GM21390 (cell line): ENCODE measurements around the gene GSS.

ENCODE experiments used
- ATAC-seq: cut with Tn5 transposase; IDR thresholded peaks from one replicate; pipeline ENCODE4 v1.9.1; 2021; ENCODE audit not compliant: unreplicated experiment

The GSS gene

GRCh38 chr20:34993941-34994508 lies 38.4 kb upstream of the GSS start:
- ATAC-seq: no peak

DNA sequence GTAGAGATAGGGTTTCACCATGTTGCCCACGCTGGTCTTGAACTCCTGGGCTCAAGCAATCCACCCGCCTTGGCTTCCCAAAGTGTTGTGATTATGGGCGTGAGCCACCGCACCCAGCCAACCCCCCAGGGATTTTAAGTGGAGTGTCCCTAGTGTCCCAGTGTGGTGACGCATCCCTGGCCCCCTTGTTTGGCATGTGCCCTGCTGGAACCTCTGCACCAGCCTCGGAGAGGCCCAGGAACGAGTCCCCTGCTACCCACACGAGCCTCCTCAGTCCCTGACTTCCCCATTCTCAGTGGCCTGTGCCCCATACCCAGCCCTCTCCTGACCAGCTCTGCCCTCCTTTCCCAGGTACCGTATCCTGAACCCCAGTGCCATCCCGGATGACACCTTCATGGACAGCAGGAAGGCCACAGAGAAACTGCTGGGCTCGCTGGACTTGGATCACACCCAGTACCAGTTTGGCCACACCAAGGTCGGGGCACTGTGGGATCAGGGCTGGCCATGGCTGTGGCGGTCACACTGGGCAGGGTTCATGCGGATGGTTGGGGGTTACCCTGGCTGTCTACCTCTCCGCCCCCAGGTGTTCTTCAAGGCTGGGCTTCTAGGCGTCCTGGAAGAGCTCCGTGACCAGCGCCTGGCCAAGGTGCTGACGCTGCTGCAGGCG lies 37.3 kb upstream of the GSS start:
- ATAC-seq: no peak

DNA sequence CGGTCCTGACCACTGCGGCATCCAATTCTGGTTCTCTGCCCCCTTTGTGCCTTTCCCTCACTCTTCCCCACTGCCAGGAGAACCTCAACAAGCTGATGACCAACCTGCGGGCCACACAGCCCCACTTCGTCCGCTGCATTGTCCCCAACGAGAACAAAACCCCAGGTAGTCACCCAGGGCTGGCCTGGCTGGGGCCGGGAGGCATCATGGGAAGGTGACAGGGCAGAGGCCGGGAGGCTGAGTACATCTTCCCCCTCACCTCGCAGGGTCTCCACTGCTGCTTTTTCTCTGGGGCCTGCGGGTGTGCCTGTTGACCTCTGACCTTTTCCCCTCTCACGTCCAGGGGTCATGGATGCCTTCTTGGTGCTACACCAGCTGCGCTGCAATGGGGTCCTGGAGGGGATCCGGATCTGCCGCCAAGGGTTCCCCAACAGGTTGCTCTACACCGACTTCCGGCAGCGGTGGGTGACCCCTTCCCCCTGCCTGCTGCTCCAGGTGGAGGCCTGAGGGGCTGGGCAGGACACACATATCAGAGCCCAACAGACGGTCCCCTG lies 35.1 kb upstream of the GSS start:
- ATAC-seq: no peak

- ATAC-seq: no peak
Measured at GRCh38 chr20:34990231-34990630, 34.6 kb upstream of the GSS start.

- ATAC-seq: no peak
Measured at GRCh38 chr20:34989670-34990069, 34.1 kb upstream of the GSS start.

DNA sequence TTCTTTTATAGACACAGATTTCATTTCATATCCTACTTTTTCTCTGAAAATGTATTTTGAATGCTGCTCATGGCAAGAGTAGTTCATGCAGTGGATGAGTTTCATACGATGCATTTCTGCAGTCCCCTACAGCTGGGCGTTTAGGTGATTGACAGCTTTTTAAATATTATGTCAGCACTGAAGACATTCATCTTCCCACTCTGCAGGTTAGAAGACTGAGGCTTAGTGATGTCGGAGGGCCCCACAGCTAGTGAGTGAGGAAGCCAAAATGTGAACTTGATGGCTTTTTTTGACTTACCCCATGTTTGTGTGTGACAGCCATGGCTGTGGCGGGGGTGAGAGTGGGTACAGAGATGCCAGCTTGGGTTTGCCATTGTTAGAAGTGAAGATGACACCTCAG lies 33.5 kb upstream of the GSS start:
- ATAC-seq: no peak

GRCh38 chr20:34988191-34988540 lies 32.6 kb upstream of the GSS start:
- ATAC-seq: no peak

DNA sequence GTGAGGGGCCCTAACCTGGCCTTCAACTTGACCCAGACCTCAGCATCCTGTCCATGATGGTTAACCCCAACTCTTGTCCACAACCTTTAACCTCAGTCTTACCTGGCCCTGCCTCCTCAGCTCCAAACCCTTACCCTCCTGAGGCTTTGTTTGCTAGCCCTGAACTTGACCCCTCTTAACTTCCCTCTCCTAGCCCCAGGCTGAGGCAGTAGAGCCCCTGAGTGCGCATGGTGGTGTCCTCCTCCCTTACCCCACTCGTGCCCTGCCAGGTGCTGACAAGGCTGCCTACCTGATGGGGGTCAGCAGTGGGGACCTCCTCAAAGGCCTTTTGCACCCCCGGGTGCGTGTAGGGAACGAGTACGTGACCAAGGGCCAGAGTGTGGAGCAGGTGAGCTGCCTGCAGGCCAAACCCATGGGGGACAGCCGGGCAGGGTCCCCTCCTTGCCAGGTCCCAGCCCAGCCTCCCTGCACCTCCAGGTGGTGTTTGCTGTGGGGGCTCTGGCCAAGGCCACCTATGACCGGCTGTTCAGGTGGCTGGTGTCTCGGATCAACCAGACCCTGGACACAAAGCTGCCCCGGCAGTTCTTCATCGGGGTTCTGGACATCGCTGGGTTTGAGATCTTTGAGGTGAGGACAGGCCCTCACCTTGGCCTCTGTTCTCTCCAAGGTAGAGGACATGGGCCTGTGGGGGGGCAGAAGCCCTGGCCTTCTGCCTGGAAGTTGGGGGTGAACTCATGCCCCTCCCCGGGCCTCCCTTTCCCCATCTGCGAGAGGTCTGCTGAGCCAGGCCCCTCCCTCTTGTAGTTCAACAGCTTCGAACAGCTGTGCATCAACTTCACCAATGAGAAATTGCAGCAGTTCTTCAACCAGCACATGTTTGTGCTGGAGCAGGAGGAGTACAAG lies 31.9 kb upstream of the GSS start:
- no peak for ATAC-seq

GRCh38 chr20:34986311-34987287 lies 31.0 kb upstream of the GSS start:
- ATAC-seq: no peak

- ATAC-seq: no peak
Measured at GRCh38 chr20:34985461-34986310, 30.1 kb upstream of the GSS start.

GRCh38 chr20:34984756-34985261 lies 29.2 kb upstream of the GSS start:
- no peak for ATAC-seq

- no peak for ATAC-seq
Measured at GRCh38 chr20:34983995-34984735, 28.6 kb upstream of the GSS start.

DNA sequence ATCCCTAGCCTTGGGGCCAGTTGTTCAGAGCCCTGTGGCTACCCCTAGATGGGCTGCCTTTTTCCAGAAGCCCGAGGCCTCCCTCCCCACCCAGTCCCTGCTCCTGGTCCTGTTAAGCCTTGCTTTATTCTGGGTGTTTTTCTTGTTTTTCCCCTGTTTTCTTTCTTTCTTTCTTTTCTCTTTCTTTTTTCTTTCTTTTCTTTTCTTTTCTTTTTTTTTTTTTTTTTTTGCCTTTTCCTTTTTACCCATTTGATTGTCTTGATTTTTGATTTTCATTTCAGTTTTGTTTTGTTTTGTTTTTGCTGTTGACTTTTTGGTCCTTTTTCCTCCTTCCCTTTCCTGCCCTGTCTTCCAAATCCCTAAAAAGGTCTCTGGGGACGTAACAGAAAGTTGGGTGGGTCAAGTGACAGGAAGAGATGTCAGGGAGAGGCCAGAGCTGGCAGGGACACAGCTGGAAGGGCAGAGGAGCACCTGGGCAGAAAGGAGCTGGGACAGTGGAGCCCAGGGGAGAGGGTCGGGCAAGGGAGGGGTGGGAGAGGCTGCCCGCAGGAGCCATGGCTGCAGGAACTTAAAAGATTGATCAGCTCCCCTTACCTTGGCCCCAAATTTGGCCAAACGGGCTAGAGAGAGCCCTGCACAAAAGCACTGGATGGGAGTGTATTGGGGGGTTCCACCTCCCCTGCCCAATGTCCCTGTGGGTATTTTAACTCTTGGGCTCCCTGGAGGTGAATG lies 27.6 kb upstream of the GSS start:
- ATAC-seq: no peak

- ATAC-seq: no peak
Measured at GRCh38 chr20:34982270-34983088, 26.9 kb upstream of the GSS start.

DNA sequence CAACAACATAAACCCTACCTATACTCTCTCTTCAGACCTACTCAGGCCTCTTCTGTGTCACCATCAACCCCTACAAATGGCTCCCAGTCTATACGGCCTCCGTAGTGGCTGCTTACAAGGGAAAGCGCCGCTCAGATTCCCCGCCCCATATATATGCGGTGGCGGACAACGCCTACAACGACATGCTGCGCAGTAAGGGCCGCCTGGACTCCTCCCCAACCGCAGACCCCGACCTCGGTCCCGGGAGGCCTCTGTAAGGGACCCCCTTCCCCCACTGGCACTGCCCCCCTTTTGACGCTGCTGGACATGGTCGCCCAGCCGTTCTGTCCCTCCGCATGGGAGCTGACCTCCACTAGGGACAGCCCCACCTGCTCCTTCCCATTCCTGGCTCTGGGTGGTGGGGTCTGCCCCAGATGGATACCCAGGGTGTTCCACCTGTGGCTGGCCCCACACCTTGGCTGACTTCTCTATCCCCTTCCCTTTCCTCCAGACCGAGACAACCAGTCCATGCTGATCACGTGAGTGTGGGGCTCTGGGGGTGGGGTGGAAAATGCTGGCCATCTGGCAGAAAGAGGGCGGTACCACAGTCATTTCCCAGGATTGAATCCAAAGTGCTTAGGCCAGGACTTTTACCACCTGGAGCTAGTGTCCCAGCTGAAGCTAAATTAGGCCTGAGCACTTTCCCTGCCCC lies 25.1 kb upstream of the GSS start:
- no peak for ATAC-seq

DNA sequence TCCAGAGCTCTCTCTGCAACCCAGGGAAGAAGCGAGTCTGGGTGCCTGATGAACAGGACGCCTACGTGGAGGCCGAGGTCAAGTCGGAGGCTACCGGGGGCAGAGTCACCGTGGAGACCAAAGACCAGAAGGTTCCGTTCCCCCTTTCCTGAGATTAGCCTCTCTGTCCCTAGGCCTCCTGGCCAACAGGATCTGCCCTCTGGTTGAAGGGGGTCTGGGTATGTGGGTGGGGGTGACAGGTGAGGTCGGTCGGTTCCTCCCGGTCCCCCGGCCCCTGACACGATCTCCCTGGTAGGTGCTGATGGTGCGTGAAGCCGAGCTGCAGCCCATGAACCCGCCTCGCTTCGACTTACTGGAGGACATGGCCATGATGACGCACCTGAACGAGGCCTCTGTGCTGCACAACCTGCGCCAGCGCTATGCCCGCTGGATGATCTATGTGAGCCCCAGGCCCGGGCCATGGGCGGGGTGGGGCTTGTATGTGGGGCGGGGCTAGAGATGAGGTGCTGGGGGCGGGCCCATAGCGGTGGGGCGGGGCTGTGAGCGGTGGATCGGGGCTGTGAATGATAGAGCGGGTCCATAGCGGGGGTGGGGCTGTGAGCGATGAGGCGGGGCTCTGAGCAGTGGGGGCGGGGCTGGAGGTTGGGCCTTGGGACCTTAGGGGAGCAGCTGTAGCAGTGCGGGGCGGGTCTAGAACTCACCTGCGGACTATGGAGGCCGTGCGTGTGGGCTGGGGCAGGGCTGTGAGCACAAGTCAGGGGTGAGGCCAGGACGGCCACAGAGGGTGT lies 24.0 kb upstream of the GSS start:
- ATAC-seq: no peak
